Stimulated activated naive CD8-positive, alpha-beta T cell treated with anti-CD3 and anti-CD28 coated beads, Interleukin-15, Interleukin-2, amounts not matched to agents 100 U/mL and 50 U/mL, for 24 hours (primary cell): ENCODE results near the gene EBF4.
A peak's percentile ranks its signal among the peaks of the same experiment; 100 is the strongest.

Source experiments
- ATAC-seq: fragments of 150-1000 bp; cut with Tn5 transposase; one replicate; pipeline ENCODE4 v1.10.0; 2021
- DNase-seq: peaks from one replicate; pipeline ENCODE4 v3.0.0; 2021

The EBF4 gene, protein sequence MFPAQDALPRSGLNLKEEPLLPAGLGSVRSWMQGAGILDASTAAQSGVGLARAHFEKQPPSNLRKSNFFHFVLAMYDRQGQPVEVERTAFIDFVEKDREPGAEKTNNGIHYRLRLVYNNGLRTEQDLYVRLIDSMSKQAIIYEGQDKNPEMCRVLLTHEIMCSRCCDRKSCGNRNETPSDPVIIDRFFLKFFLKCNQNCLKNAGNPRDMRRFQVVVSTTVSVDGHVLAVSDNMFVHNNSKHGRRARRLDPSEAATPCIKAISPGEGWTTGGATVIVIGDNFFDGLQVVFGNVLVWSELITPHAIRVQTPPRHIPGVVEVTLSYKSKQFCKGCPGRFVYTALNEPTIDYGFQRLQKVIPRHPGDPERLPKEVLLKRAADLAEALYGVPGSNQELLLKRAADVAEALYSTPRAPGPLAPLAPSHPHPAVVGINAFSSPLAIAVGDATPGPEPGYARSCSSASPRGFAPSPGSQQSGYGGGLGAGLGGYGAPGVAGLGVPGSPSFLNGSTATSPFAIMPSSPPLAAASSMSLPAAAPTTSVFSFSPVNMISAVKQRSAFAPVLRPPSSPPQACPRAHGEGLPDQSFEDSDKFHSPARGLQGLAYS

DNA sequence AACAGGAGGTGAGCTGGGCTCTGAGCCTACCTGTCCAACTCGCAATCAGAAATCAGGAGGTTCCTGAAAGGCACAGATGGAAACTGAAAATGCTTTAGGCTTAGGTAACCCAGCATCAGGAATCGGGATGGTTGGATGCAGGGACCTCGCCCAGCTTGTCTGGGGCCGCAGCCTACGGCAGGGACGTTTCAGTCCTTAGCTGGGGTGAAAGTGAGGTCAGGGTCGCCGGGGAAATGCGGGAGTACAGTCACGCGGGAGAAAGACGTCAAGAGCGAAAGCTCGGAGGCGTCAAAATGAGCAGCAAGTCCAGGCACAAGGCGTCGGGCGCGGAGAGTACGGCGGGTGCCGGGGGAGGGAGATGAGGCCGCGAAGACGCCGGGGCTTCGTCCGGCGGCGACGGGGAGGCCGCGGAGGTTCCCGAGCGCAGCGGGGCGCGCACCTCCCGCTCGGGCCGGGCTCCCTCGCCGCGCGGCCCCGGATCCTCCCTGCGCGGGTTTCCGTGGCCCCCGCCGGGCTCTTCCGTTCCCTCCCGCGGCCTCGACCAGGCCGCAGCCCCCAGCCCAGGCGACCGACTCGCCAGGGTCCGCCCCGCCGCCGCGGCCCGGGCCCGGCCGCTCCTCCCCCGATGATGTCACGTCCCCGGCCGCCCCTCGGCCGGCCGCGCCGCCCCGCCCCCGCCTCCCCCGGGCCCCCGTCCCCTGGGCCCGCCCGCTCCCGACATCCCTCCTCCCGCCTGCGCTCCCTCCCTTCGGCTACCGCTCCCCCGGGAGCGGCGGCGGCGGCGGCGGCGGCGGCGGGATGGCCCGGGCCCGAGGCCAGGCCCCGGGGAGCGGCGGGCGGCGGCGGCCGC, at the start of gene EBF4:
Gene EBF4, plus strand, starts transcription at position 745 of the 850 bp plus-strand sequence. CDS start 866 bp downstream, outside the sequence.
- ATAC-seq (peak; percentile 1), DNase-seq (peak; percentile 33)

DNA sequence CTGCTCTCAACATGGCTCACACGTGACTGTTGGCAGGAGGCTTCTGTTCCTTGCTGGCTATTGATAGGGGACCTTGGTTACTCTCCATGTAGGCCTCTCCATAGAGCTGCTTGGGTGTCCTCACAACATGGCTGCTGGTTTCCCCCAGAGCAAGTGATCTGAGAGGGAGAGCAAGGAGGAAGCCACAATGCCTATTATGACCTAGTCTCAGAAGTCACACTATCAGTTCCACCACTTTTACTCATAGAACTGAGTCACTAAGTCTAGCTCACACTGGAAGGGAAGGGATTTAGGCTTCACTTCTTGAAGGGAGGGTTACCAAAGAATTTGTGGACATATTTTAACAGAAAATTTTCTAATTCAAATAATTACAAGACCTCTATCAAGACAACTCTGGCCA, 48.9 kb upstream of the EBF4 start:
- ATAC-seq (peak; percentile 66), DNase-seq (no peak)

DNA sequence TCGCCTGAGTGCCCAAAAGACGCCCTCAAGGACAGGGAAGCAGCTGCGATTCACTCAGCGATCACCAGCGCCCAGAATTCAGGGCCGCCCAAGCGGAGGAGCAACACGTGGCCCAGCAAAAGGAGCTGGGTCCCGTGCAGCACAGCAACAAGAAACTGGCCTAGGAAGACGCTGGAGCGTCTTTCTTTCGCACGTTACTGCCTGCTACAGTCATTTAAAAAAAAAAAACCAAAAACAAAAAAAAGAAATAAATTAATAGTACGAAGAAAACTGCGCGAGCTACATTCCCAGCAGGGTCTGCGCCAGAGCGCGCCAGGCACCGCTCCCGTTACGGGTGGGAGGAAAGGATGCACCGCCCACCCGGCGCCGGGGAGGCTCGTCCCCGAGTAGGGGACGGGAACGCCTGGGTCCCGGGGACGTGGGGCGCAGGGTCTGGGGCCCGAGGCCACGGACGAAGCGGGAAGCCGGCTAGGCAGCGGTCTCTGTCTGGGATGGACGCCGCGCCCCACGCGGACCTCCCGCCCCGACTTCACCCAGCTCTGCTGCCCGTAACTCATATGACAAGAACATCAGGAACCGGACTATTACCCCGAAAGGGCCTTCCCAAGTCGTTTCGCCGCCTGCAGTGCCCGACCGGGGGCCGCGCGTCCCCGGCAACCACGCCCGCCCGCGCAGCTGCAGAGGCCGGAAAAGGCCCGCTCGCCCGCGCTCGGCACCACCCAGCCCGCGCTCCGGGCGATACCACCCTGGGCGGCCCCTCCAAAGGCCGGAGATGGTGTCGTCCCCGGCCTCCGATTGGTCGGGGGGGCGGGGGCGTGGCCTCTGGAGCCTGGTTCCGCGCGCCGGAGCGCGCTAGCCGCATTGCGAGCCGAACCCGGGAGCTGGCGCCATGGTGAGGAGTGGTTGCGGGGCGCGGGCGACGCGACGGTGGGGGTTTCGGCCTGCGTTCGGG, 40.5 kb upstream of the EBF4 start, which contains the start of gene NOP56:
Gene NOP56, plus strand, starts transcription at position 861 of the 952 bp plus-strand sequence. Its CDS starts 29 bp downstream, at position 890.
- DNase-seq: peak; percentile 97
- peak; percentile 91 for ATAC-seq

DNA sequence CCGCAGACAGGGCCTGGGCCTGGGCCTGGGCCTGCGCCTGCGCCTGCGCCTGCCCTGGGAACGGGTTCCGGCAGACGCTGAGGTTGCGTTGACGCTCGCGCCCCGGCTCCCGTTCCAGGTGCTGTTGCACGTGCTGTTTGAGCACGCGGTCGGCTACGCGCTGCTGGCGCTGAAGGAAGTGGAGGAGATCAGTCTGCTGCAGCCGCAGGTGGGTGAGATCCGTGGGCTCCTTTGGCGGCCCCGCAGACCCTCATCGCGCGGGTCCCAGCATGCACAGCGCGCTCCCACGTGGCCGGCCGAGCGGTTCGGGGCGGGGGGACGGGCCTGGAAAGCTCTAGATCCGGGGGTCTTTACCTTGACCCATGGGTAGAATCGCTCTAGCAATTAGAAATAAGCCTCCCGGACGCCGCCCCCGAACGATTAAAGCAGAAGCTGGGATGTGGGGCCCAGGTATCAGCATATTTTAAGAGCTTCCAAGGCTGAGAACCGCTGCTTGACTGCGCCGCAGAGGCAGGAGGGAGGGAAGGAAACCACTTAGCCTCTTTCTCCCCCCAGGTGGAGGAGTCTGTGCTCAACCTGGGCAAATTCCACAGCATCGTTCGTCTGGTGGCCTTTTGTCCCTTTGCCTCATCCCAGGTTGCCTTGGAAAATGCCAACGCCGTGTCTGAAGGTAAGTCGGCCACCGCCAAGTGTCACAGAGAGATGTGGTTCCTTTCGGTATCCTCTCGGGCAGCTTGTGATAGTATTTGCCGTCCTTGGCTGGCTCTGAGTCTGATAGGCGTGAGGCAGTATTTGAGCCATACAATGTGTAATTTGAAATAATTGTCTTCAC, 39.6 kb upstream of the EBF4 start:
- ATAC-seq: peak; percentile 47
- DNase-seq: peak; percentile 62

DNA sequence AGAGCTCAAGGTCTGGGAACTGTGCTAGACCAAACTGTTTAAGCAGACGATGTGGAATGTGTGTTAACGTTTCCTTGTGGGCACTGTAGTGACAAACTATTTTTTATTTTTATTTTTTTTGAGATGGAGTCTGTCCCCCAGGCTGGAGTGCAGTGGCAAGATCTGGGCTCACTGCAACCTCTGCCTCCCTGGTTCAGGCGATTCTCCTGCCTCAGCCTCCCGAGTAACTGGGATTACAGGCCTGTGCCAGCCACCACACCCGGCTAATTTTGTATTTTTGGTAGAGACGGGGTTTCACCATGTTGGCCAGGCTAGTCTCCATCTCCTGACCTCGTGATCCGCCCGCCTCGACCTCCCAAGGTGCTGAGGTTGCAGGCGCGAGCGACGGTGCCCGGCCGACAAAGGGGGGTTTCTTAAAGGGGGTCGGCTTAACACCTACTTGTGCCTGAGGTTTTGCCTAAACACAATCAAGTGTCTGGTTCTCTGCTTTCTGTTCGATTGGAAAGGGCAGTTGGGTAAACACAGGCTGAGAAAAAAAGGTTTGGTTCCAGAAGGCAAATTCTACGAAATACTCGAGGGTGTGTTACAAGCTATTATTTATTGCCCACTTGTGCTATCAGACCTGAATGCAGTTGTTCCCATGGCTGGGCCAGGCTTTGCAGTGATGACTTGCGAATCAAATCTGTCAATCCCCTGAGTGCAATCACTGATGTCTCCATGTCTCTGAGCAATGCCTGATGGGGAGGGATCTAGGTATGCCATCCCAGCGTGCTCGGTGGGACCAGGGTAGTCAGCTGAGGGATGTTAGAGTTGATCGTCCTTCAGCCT, 38.8 kb upstream of the EBF4 start:
- DNase-seq: peak; percentile 10
- no peak for ATAC-seq

DNA sequence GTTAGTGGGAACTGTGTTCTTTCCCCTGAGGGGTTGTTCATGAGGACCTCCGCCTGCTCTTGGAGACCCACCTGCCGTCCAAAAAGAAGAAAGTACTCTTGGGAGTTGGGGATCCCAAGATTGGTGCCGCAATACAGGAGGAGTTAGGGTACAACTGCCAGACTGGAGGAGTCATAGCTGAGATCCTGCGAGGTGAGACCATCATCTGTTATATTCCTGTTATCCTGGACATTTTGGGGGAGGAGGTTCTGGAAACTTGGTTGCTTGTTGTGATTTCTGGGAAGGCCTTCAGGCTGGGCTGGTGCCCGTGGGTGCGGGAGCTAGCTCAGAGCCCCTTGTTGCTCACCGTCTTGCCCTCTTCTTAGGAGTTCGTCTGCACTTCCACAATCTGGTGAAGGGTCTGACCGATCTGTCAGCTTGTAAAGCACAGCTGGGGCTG, 38.2 kb upstream of the EBF4 start:
- ATAC-seq (no peak), DNase-seq (no peak)

DNA sequence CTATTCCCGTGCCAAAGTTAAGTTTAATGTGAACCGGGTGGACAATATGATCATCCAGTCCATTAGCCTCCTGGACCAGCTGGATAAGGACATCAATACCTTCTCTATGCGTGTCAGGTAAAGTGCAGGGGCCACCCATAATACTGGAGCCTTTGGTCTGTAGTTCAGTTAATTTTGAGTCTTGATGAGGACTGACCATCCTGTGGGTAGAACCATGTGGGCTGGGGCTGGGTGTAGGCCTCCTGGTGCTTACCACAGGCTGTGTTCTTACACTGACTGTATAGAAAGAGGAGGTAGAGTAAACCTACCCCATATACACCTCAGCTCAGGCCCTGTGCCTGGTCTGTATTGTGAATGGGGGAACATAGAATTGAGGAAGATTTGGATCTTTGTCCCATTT, 37.7 kb upstream of the EBF4 start:
- DNase-seq (no peak), ATAC-seq (no peak)

DNA sequence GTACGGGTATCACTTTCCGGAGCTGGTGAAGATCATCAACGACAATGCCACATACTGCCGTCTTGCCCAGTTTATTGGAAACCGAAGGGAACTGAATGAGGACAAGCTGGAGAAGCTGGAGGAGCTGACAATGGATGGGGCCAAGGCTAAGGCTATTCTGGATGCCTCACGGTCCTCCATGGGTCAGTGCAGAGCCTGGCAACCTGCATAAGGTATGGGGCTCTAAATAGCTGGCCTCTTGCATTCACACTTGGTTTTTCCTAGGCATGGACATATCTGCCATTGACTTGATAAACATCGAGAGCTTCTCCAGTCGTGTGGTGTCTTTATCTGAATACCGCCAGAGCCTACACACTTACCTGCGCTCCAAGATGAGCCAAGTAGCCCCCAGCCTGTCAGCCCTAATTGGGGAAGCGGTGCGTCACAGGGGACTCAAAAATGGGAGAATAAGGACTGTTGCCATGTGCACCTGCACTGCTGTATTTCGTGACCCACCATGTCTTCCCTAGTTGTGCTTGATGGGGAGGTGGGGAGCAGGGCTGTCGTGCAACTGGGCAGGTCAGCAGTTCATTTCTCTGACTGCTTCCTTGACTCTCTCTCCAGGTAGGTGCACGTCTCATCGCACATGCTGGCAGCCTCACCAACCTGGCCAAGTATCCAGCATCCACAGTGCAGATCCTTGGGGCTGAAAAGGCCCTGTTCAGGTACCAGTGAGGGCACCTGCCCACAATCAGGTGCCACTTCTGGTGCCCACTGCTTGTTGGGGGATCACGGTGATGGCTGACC, 37.1 kb upstream of the EBF4 start:
- DNase-seq (no peak), ATAC-seq (no peak)

DNA sequence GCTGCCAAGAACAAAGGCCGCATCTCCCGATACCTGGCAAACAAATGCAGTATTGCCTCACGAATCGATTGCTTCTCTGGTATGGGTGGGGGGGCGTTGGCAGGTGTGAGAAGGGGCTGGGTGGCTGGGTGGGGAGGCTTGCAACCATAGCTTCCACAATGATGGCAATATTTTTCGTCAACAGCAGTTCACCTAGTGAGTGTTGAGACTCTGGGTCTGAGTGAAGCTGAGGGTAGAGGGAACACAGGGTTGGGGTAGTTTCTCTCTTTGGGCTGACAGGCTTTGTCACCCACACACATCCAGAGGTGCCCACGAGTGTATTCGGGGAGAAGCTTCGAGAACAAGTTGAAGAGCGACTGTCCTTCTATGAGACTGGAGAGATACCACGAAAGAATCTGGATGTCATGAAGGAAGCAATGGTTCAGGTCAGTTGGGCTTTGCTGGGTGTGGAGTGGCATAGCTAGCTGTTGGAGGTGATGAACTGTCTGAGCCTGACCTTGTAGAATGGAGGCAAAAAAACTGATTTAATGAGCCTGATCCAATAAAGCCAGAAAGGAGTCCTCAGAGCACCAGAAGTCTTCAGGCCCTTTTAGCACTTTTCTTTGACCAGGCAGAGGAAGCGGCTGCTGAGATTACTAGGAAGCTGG, 36.0 kb upstream of the EBF4 start:
- ATAC-seq: no peak

DNA sequence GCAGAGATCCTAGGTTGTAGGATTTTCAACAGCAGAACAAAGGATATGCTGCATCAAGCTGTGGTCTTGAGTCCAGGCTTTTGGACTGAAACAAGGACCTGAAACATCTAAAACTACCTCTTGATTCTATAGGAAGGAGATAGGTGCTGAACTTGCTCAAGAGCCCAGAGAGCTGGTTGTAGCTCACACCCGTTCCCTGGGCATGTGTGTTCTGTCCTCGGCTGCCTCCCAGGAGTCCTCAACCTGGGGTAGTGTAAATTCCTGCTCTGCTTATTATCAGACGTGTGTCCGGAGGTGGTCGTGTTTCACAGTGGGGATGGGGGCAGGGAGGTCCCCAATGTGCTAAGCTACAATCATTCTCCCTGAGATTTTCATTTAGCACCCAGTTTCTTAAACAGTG, 35.3 kb upstream of the EBF4 start:
- peak; percentile 14 for DNase-seq
- no peak for ATAC-seq

More for the DNA sequence above, 36.0 kb upstream of the EBF4 start:
- no peak for DNase-seq

DNA sequence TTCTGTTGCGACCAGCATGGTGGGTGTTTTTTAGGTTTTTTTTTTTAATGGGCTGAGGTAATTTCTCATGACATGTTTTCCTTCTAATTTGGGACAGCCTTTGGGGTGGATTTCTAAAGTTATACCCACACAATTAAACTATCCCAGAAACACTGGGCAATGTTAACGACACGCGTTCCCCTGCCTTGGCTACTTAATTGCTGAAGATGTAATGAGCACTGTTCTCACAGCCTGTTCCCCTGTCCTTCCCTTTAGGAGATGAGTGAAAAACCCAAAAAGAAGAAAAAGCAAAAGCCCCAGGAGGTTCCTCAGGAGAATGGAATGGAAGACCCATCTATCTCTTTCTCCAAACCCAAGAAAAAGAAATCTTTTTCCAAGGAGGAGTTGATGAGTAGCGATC, 34.9 kb upstream of the EBF4 start:
- ATAC-seq (no peak), DNase-seq (no peak)

DNA sequence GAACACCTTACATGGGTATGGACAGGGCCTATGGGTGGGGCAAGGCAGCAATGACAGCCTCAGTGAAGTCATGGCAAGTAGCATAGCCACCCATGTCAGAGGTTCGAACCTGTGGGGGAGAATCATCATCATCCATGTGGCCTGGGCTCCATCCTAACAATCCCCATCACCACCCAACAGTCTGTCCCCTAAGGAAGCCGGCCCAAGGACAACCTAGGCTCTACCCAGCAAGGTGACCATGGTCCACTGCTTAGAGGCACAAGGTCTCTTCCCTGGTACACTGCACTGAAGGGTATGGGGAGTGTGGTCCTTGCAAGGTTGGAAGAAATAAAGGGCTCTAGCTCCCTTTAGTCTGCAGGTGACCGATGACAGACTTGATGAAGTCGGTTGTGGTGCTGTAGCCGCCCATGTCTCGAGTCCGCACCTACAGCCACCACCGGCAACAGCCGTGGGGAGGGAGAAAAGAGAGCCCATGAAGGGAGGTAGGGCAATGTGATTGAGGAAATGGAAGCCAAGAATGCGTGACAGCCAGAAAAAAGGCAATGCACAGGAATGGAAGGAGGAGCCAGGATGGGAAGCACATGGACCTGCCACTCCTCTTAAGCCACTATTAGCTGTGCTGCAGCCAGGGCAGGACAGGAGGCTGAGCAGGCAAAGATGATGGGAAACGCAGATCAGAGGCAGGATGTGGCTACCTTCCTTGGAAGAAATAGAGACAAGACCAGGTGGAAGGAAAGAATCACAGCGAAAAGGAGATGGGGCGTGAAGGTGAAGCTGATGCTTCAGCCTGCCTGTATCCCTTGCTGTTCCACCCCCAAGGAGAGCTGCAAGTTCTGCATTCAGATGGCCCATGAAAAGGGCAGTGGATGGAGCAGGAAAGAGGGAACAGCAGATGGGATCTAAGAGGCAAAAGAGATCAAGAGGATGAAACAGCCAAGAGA, 33.9 kb upstream of the EBF4 start:
- ATAC-seq (peak; percentile 48), DNase-seq (peak; percentile 41)

DNA sequence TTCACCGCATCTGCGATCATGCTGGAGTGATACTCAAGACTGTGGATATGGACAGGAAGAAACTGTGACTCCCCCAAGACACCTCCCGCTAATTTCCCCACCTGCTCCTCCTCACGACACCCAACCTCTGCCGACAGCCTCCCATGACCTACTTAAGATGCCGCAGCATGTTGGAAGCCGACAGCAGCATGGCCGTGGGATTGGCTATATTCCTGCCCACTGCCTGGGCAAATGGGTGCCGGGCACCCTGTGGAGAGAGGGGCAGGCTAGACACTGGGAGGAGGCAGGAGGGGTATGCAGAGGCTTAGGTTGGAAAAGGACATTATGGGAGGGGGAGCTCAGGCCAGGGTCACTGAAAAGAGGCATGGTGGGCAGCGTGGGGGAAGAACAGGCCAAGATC, 33.0 kb upstream of the EBF4 start:
- no peak for ATAC-seq
- no peak for DNase-seq

DNA sequence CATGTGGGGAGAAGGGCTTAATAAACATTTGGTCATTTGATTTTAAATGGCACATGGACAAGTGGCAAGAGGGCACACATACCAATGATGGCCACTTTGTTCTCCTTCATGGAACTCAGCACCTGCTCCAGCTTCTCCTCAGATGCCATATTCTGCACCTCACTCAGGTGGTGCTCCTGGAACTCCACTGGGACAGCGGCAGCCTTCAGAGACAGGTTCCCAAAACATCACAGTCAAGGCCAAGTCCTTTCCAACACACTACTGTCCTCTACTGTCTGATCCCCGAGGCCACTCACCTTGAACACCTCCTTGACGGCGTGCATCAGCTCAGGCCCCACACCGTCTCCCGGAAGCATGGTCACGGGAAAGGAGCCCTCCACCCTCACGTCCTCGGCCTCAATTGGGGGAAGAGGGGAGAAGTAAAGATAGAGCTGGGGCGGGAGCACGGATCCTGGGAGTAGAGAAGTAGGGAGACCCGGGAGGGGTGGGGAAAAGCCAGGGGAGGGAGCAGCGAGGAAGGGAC, 29.2 kb upstream of the EBF4 start:
- no peak for ATAC-seq

DNA sequence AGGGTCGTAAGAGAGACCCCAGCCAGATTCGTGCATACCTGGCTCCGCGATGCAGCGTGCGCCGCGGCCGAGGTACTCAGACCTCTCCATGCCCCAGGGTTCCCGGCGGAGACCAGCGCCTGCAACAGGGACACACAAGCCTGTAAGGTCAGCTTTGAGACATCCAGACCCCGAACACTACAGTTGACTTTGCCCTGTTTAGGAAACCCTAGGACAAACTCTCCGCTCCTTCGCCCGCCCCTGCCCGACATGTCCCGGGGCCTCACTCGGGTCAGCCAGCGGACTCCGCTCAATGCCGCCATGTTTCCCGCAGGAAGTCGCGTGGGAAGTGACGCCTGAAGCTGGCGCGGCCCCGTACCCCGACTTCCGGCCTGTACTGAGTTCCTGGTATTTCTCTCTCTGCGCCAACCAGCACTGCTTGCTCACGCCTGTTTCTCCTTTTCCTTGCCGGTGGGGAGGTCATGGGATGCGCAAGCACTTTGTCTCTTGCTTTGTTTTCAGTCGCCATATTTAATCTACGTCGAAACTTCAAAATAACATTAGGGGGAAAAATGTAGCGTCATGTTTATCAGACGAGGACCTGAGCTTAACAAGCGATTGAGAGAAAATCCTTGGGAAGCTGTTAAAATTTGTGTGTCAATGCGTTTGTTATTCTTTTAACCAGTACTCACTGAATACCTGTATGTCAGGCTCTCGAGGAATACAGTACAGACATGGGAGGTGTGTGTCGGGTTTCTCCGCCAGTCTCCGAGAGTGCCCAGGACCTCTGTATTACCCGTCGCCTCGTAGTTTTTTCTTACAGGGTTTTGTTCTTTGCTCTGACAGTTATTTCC, 28.5 kb upstream of the EBF4 start, which contains the start of gene IDH3B:
Gene IDH3B, minus strand, starts transcription at position 330 of the 833 bp plus-strand sequence. Its CDS starts 28 bp downstream, at position 302.
- peak; percentile 96 for ATAC-seq
- DNase-seq: peak; percentile 94

More for the DNA sequence above, 29.2 kb upstream of the EBF4 start:
- DNase-seq: no peak

DNA sequence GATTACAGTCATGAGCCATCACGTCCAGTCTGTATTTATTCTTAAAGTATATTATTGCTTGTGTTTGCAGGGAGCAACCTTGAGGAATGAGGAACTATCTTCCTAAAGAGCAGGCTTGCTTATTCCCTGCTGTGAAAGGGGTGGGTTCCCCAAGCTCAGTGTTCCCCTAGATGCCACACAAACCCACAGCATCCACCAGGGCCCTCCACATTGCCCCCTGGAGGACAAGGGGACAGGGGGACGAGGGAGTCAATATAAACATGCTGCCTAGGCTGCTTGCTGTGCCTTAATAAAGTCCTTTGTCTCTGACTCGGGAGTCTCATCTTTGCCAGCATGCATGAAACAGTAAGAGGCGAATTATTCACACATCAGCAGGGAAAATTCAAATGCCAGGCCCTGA, 20.6 kb upstream of the EBF4 start:
- ATAC-seq: peak; percentile 28
- DNase-seq: no peak
